GM18505 (cell line): Measurements from ENCODE around the gene PFN2.
A peak's percentile ranks its signal among the peaks of the same experiment; 100 is the strongest.

ENCODE experiments used
- ATAC-seq: cut with Tn5 transposase; IDR thresholded peaks from one replicate; pipeline ENCODE4 v1.9.1; 2021; ENCODE audit not compliant: unreplicated experiment
- POLR2A ChIP-seq: IDR thresholded peaks from 4 replicates; pipeline ENCODE4 v1.6.1; 2011; ENCODE audit warnings: borderline replicate concordance; ENCODE audit not compliant: insufficient read depth, insufficient read length; ENCODE audit errors: extremely low read depth

The PFN2 gene

GRCh38 chr3:149977386-149977785, 6.7 kb upstream of the PFN2 start:
- no peak for TF ChIP-seq POLR2A
- no peak for ATAC-seq

GRCh38 chr3:149975919-149976318, 5.2 kb upstream of the PFN2 start:
- no peak for ATAC-seq
- TF ChIP-seq POLR2A: no peak

GRCh38 chr3:149971403-149972075, 844 bp upstream of the PFN2 start:
- ATAC-seq: peak; percentile 7
- no peak for TF ChIP-seq POLR2A

GRCh38 chr3:149969940-149970715, 567 bp downstream of the PFN2 start:
- TF ChIP-seq POLR2A: no peak
- ATAC-seq: peak; percentile 71

- no peak for ATAC-seq
- no peak for TF ChIP-seq POLR2A
Observed at GRCh38 chr3:149969110-149969939, 1.4 kb downstream of the PFN2 start.

- no peak for ATAC-seq
- no peak for TF ChIP-seq POLR2A
Observed at GRCh38 chr3:149968216-149968615, 2.5 kb downstream of the PFN2 start.

GRCh38 chr3:149967086-149967685, 3.5 kb downstream of the PFN2 start:
- no peak for TF ChIP-seq POLR2A
- no peak for ATAC-seq

- no peak for ATAC-seq
- TF ChIP-seq POLR2A: no peak
Observed at GRCh38 chr3:149965278-149965677, 5.4 kb downstream of the PFN2 start.

GRCh38 chr3:149964291-149964690, 6.4 kb downstream of the PFN2 start:
- no peak for ATAC-seq
- TF ChIP-seq POLR2A: no peak

GRCh38 chr3:149963485-149963884, 7.2 kb downstream of the PFN2 start:
- ATAC-seq: no peak
- no peak for TF ChIP-seq POLR2A

- no peak for ATAC-seq
Observed at GRCh38 chr3:149959443-149959842, 11.3 kb downstream of the PFN2 start.

GRCh38 chr3:149958171-149958796, 12.4 kb downstream of the PFN2 start:
- no peak for TF ChIP-seq POLR2A
- ATAC-seq: no peak

More at GRCh38 chr3:149959443-149959842, 11.3 kb downstream of the PFN2 start:
- TF ChIP-seq POLR2A: no peak

- TF ChIP-seq POLR2A: no peak
- ATAC-seq: no peak
Observed at GRCh38 chr3:149957361-149958125, 13.2 kb downstream of the PFN2 start.

- no peak for TF ChIP-seq POLR2A
- ATAC-seq: no peak
Observed at GRCh38 chr3:149955449-149955848, 15.2 kb downstream of the PFN2 start.
